OCI-LY7 (cell line): ENCODE measurements around the gene MRPS2. TPM values are rescaled to one million over a fixed set of nuclear protein-coding genes. Genes with fewer than 3 reads are reported as not detected.

Source experiments
- BruUV-seq: library from RNA; stranded (reverse); fragments of 400-500 nt; replicated peaks from 2 replicates; lab custom pipeline; 2021; lab: Mats Ljungman, UMichigan
- CTCF ChIA-PET: fragments of 300-600 bp; sonication (Branson Sonifier 250); formaldehyde crosslinking; loops from one replicate; lab custom pipeline; 2022; ENCODE audit warnings: antibody characterized with exemption; ENCODE audit not compliant: unreplicated experiment; lab: Charles Lee
- POLR2A ChIA-PET: fragments of 300-600 bp; sonication (Branson Sonifier 250); formaldehyde crosslinking; loops from one replicate; lab custom pipeline; 2022; ENCODE audit warnings: antibody characterized with exemption; lab: Charles Lee
- DNase-seq: peaks from one replicate; pipeline ENCODE4 v3.0.0-alpha.2; 2015; ENCODE audit warnings: low spot score
- H2AFZ ChIP-seq: fragments of 200-600 bp; sonication (generic), shearing (Covaris generic); 2 replicates; pipeline ENCODE4 v1.6.1; 2014; ENCODE audit warnings: mild to moderate bottlenecking, antibody characterized with exemption, low read length, moderate library complexity
- H3K27ac ChIP-seq: fragments of 200-600 bp; sonication (generic); 2 replicates; pipeline ENCODE4 v1.5.1; 2014; ENCODE audit warnings: mixed run types, low read depth, mild to moderate bottlenecking, moderate library complexity, low read length, inconsistent platforms; ENCODE audit not compliant: poor library complexity, severe bottlenecking
- H3K36me3 ChIP-seq: fragments of 200-600 bp; sonication (generic); 2 replicates; pipeline ENCODE4 v1.6.1; 2014; ENCODE audit warnings: mild to moderate bottlenecking, antibody characterized with exemption, low read length, moderate library complexity, mixed read lengths; ENCODE audit not compliant: insufficient read depth
- H3K4me1 ChIP-seq: fragments of 200-600 bp; sonication (generic); 2 replicates; pipeline ENCODE4 v1.5.1; 2014; ENCODE audit warnings: mild to moderate bottlenecking, low read length; ENCODE audit not compliant: insufficient read depth, poor library complexity, severe bottlenecking
- H3K4me2 ChIP-seq: fragments of 200-600 bp; sonication (generic); 2 replicates; pipeline ENCODE4 v1.6.1; 2014; ENCODE audit warnings: mild to moderate bottlenecking, low read length
- H3K4me3 ChIP-seq: fragments of 200-600 bp; sonication (generic); 2 replicates; pipeline ENCODE4 v1.5.1; 2014; ENCODE audit warnings: mild to moderate bottlenecking, low read depth, low read length; ENCODE audit not compliant: poor library complexity, severe bottlenecking
- H3K79me2 ChIP-seq: fragments of 200-600 bp; sonication (generic); 2 replicates; pipeline ENCODE4 v1.6.1; 2016; ENCODE audit warnings: low read depth, mild to moderate bottlenecking, low read length, moderate library complexity, mixed read lengths; ENCODE audit not compliant: insufficient read depth
- H3K9me2 ChIP-seq: fragments of 200-600 bp; sonication (generic); 2 replicates; pipeline ENCODE4 v1.6.1; 2016; ENCODE audit warnings: mild to moderate bottlenecking, low read length, mixed read lengths; ENCODE audit not compliant: insufficient read depth
- H3K9me3 ChIP-seq: fragments of 200-600 bp; sonication (generic); 2 replicates; pipeline ENCODE4 v1.6.1; 2014; ENCODE audit warnings: mild to moderate bottlenecking, mixed run types, low read length, mixed read lengths
- H4K20me1 ChIP-seq: fragments of 200-600 bp; sonication (generic); 2 replicates; pipeline ENCODE4 v1.6.1; 2014; ENCODE audit warnings: mild to moderate bottlenecking, antibody characterized with exemption, low read length, moderate library complexity, mixed read lengths; ENCODE audit not compliant: insufficient read depth
- CTCF ChIP-seq: fragments of 200-600 bp; sonication (generic); conservative IDR thresholded peaks from 2 replicates; pipeline ENCODE4 v1.5.1; 2014; ENCODE audit warnings: mild to moderate bottlenecking, antibody characterized with exemption, low read length, moderate library complexity, mixed read lengths
- EZH2phosphoT487 ChIP-seq: fragments of 200-600 bp; sonication (generic); IDR thresholded peaks from 2 replicates; pipeline ENCODE4 v1.6.1; 2018; ENCODE audit warnings: low read depth, borderline replicate concordance, mild to moderate bottlenecking, mixed run types, antibody characterized with exemption, low read length, moderate library complexity, mixed read lengths
- intact Hi-C: fragments of 100-400 bp; cut with micrococcal nuclease; formaldehyde crosslinking; loops from one replicate; pipeline ENCODE4 v1.10.0; 2022; ENCODE audit not compliant: unreplicated experiment
- total RNA-seq, 2 experiments: library from RNA; depleted of rRNA in 1 of 2; stranded (reverse); fragments of >200 nt in 1 of 2; shearing (Covaris generic) in 1 of 2; gene quantifications; 2 replicates each; pipeline ENCODE4 v1.2.3, GENCODE V29; 2014 to 2022

MRPS2 gene
- total RNA-seq, 2 experiments from 2014 or later: 42.7 to 55.7 TPM

- no peak overlapping the region for H3K4me2 ChIP-seq
- ChIA-PET POLR2A (no interaction called here), CTCF (no interaction called here)
- H2AFZ ChIP-seq: no peak overlapping the region
- DNase-seq: no peak
- no peak overlapping the region for H3K27ac ChIP-seq
- no peaks in the 10 kb centered on the region for H3K79me2 ChIP-seq
- H4K20me1 ChIP-seq: no peaks in the 10 kb centered on the region
- no peaks in the 10 kb centered on the region for H3K9me2 ChIP-seq
- BruUV-seq: no TSS peak
- no peaks in the 10 kb centered on the region for H3K9me3 ChIP-seq
- H3K36me3 ChIP-seq: no peaks in the 10 kb centered on the region
- no peak overlapping the region for H3K4me3 ChIP-seq
- no peaks in the 10 kb centered on the region for H3K4me1 ChIP-seq
- intact Hi-C loops: no loop called here
- TF ChIP-seq EZH2phosphoT487 (no peak), CTCF (no peak)
Observed at GRCh38 chr9:135489188-135489906, 11.1 kb upstream of the MRPS2 start.

GRCh38 chr9:135490166-135490870, 10.2 kb upstream of the MRPS2 start:
- no peaks in the 10 kb centered on the region for H3K9me3 ChIP-seq
- no peaks in the 10 kb centered on the region for H4K20me1 ChIP-seq
- ChIA-PET CTCF (no interaction called here), POLR2A (no interaction called here)
- BruUV-seq: no TSS peak
- no peak overlapping the region for H3K27ac ChIP-seq
- no peaks in the 10 kb centered on the region for H3K36me3 ChIP-seq
- no peaks in the 10 kb centered on the region for H3K9me2 ChIP-seq
- H2AFZ ChIP-seq: no peak overlapping the region
- no peaks in the 10 kb centered on the region for H3K79me2 ChIP-seq
- intact Hi-C loops: no loop called here
- TF ChIP-seq CTCF (no peak), EZH2phosphoT487 (no peak)
- no peak overlapping the region for H3K4me3 ChIP-seq
- no peaks in the 10 kb centered on the region for H3K4me1 ChIP-seq
- no peak for DNase-seq
- no peak overlapping the region for H3K4me2 ChIP-seq

- no peaks in the 10 kb centered on the region for H3K79me2 ChIP-seq
- no peak for DNase-seq
- CTCF ChIA-PET: no interaction called here
- H3K36me3 ChIP-seq: no peaks in the 10 kb centered on the region
- TF ChIP-seq CTCF: no peak
- no peak for TF ChIP-seq EZH2phosphoT487
- no peaks in the 10 kb centered on the region for H3K9me3 ChIP-seq
- POLR2A ChIA-PET: no interaction called here
- H3K4me3 ChIP-seq: no peak overlapping the region
- no peaks in the 10 kb centered on the region for H3K4me1 ChIP-seq
- no peak overlapping the region for H3K27ac ChIP-seq
- H2AFZ ChIP-seq: no peak overlapping the region
- no TSS peak for BruUV-seq
- no peak overlapping the region for H3K4me2 ChIP-seq
- no peaks in the 10 kb centered on the region for H4K20me1 ChIP-seq
- intact Hi-C loops: no loop called here
- no peaks in the 10 kb centered on the region for H3K9me2 ChIP-seq
Observed at GRCh38 chr9:135490980-135491464, 9.5 kb upstream of the MRPS2 start.
